IMR-90 (cell line): ENCODE data around the gene SCN4A. TPM values are rescaled to one million over a fixed set of nuclear protein-coding genes. Genes with fewer than 3 reads are reported as not detected.
A peak's percentile ranks its signal among the peaks of the same experiment; 100 is the strongest.

ENCODE experiments used
- ATAC-seq: fragments of 200-7000 bp; cut with Tn5 transposase; 2 replicates; pipeline ENCODE4 v1.9.1; 2020; ENCODE audit warnings: low read depth, mild to moderate bottlenecking, moderate library complexity
- BruUV-seq: library from RNA; stranded (reverse); fragments of 400-500 nt; replicated peaks from 2 replicates; lab custom pipeline; 2021; lab: Mats Ljungman, UMichigan
- CTCF ChIA-PET: fragments of 300-600 bp; formaldehyde crosslinking; extraction: SDS; loops from one replicate; lab custom pipeline; 2021; ENCODE audit warnings: antibody characterized with exemption; lab: Yijun Ruan, JAX
- POLR2A ChIA-PET: fragments of 300-600 bp; sonication (Branson Sonifier 250); formaldehyde crosslinking; loops from one replicate; lab custom pipeline; 2022; ENCODE audit warnings: antibody characterized with exemption; ENCODE audit not compliant: unreplicated experiment; lab: Charles Lee
- DNase-seq: peaks from one replicate; pipeline ENCODE4 v3.0.0; 2013
- H2AFZ ChIP-seq: replicated peaks from 2 replicates; pipeline ENCODE3; 2013; ENCODE audit warnings: low read length, mild to moderate bottlenecking; ENCODE audit not compliant: poor library complexity
- H2AK5ac ChIP-seq: 2 replicates; pipeline ENCODE4 v1.6.1; 2013; ENCODE audit warnings: low read depth, low read length, inconsistent platforms
- H2AK9ac ChIP-seq: replicated peaks from 2 replicates; pipeline ENCODE3; 2013; ENCODE audit warnings: mild to moderate bottlenecking, low read depth, low read length, moderate library complexity; ENCODE audit not compliant: poor library complexity
- H2BK120ac ChIP-seq: 2 replicates; pipeline ENCODE4 v1.6.1; 2013; ENCODE audit warnings: low read depth, low read length, inconsistent platforms
- H2BK15ac ChIP-seq: 3 replicates; pipeline ENCODE4 v1.6.1; 2013; ENCODE audit warnings: low read depth, low read length, inconsistent platforms
- H2BK20ac ChIP-seq: 2 replicates; pipeline ENCODE4 v1.6.1; 2013; ENCODE audit warnings: low read depth, mild to moderate bottlenecking, inconsistent platforms, low read length, moderate library complexity
- H2BK5ac ChIP-seq: 2 replicates; pipeline ENCODE4 v1.6.1; 2013; ENCODE audit warnings: mild to moderate bottlenecking, low read depth, low read length, inconsistent platforms; ENCODE audit not compliant: poor library complexity, severe bottlenecking
- H3K14ac ChIP-seq: replicated peaks from 2 replicates; pipeline ENCODE4 v1.6.1; 2013; ENCODE audit warnings: low read depth, low read length, inconsistent platforms
- H3K18ac ChIP-seq: 2 replicates; pipeline ENCODE4 v1.6.1; 2013; ENCODE audit warnings: low read depth, low read length, control low read depth
- H3K23ac ChIP-seq: 2 replicates; pipeline ENCODE4 v1.6.1; 2013; ENCODE audit warnings: low read depth, low read length, inconsistent platforms
- H3K27ac ChIP-seq: 2 replicates; pipeline ENCODE4 v1.5.1; 2013; ENCODE audit warnings: mild to moderate bottlenecking, control low read depth, low read length; ENCODE audit not compliant: insufficient read depth
- H3K27me3 ChIP-seq: 2 replicates; pipeline ENCODE4 v1.6.1; 2013; ENCODE audit warnings: low read length; ENCODE audit not compliant: control insufficient read depth, insufficient read depth
- H3K36me3 ChIP-seq: 2 replicates; pipeline ENCODE4 v1.6.1; 2013; ENCODE audit warnings: low read length, mixed read lengths; ENCODE audit not compliant: control insufficient read depth, insufficient read depth
- H3K4ac ChIP-seq: 2 replicates; pipeline ENCODE4 v1.6.1; 2013; ENCODE audit warnings: low read depth, low read length, inconsistent platforms
- H3K4me1 ChIP-seq: 2 replicates; pipeline ENCODE4 v1.6.1; 2013; ENCODE audit warnings: low read length, mixed read lengths; ENCODE audit not compliant: control insufficient read depth, insufficient read depth
- H3K4me2 ChIP-seq: 2 replicates; pipeline ENCODE4 v1.6.1; 2013; ENCODE audit warnings: low read depth, mild to moderate bottlenecking, control low read depth, low read length, moderate library complexity
- H3K4me3 ChIP-seq: 2 replicates; pipeline ENCODE4 v1.5.1; 2013; ENCODE audit warnings: low read depth, mild to moderate bottlenecking, control low read depth, low read length, moderate library complexity; ENCODE audit not compliant: insufficient read depth
- H3K56ac ChIP-seq: 2 replicates; pipeline ENCODE4 v1.6.1; 2013; ENCODE audit warnings: low read length, inconsistent platforms; ENCODE audit not compliant: insufficient read depth; ENCODE audit errors: extremely low read depth
- H3K79me1 ChIP-seq, 2 experiments: 2 replicates each; pipeline ENCODE4 v1.6.1; 2013; ENCODE audit warnings: low read length in 2 of 2, inconsistent platforms in 1 of 2, low read depth in 1 of 2
- H3K9ac ChIP-seq: 2 replicates; pipeline ENCODE4 v1.6.1; 2013; ENCODE audit warnings: low read depth, low read length, control low read depth
- H3K9me1 ChIP-seq: 2 replicates; pipeline ENCODE4 v1.6.1; 2013; ENCODE audit warnings: low read length, inconsistent platforms; ENCODE audit not compliant: insufficient read depth
- H3K9me3 ChIP-seq: 2 replicates; pipeline ENCODE4 v1.6.1; 2013; ENCODE audit warnings: low read length; ENCODE audit not compliant: control insufficient read depth, insufficient read depth
- H4K20me1 ChIP-seq: 2 replicates; pipeline ENCODE4 v1.6.1; 2013; ENCODE audit warnings: low read length, inconsistent platforms; ENCODE audit not compliant: insufficient read depth
- H4K5ac ChIP-seq: 2 replicates; pipeline ENCODE4 v1.6.1; 2013; ENCODE audit warnings: mild to moderate bottlenecking, low read depth, low read length, control low read depth
- H4K8ac ChIP-seq, 2 experiments: 2 replicates each; pipeline ENCODE4 v1.6.1; 2013; ENCODE audit warnings: low read depth in 2 of 2, low read length in 2 of 2, control low read depth in 1 of 2, inconsistent platforms in 1 of 2
- H4K91ac ChIP-seq: 2 replicates; pipeline ENCODE4 v1.6.1; 2013; ENCODE audit warnings: low read depth, low read length, inconsistent platforms; ENCODE audit not compliant: insufficient read depth
- CHD1 ChIP-seq: IDR thresholded peaks from 2 replicates; pipeline ENCODE4 v1.6.1; 2012; ENCODE audit warnings: low read depth, low read length, improper control_type of control experiment
- FOS ChIP-seq: fragments of 150-350 bp; IDR thresholded peaks from 2 replicates; pipeline ENCODE4 v1.6.1; 2016; ENCODE audit warnings: low read depth, low read length
- MAZ ChIP-seq: IDR thresholded peaks from 2 replicates; pipeline ENCODE4 v1.6.1; 2012; ENCODE audit warnings: low read depth, mild to moderate bottlenecking, low read length, improper control_type of control experiment, moderate library complexity, borderline replicate concordance
- NFE2L2 ChIP-seq: fragments of 150-350 bp; IDR thresholded peaks from 2 replicates; pipeline ENCODE4 v1.6.1; 2016; ENCODE audit warnings: low read depth, mild to moderate bottlenecking, low read length
- POLR2A ChIP-seq: IDR thresholded peaks from 2 replicates; pipeline ENCODE4 v1.6.1; 2012; ENCODE audit warnings: mild to moderate bottlenecking, low read depth, low read length
- RFX5 ChIP-seq: IDR thresholded peaks from 2 replicates; pipeline ENCODE4 v1.8.0; 2012; ENCODE audit warnings: low read depth, mild to moderate bottlenecking, low read length, moderate library complexity
- WGBS, 2 experiments: methylation state at CpG; one replicate each; pipeline versions ENCODE4 v1.1.5 to v1.1.7; 2013; ENCODE audit warnings: missing lambda C conversion rate in 2 of 2; ENCODE audit not compliant: insufficient read length in 1 of 2; ENCODE audit errors: extremely low coverage in 2 of 2; 5-methylcytosine and 5-hydroxymethylcytosine counted together
- dilution Hi-C: fragments of 300-500 bp; cut with HindIII; formaldehyde crosslinking; loops from one replicate; pipeline ENCODE4 v1.14.3; 2018; ENCODE audit warnings: low sequenced_read_pairs; ENCODE audit not compliant: unreplicated experiment
- in situ Hi-C: fragments of 300-500 bp; cut with MboI; formaldehyde crosslinking; loops from 3 replicates; pipeline ENCODE4 v1.14.3; 2019; ENCODE audit warnings: low sequenced_read_pairs, inconsistent platforms, mixed read lengths
- intact Hi-C: fragments of 100-400 bp; cut with micrococcal nuclease; formaldehyde crosslinking; loops from 2 replicates; pipeline ENCODE4 v1.10.0; 2022
- polyA plus RNA-seq, 3 experiments: library from polyadenylated mRNA; depleted of rRNA; stranded (reverse); fragments of >200 nt; gene quantifications; 2 replicates each; pipeline ENCODE4 v1.2.3, GENCODE V29; 2012; ENCODE audit warnings: low replicate concordance in 1 of 3
- total RNA-seq: library from RNA; depleted of rRNA; stranded (reverse); fragments of >200 nt; gene quantifications from 2 replicates; pipeline ENCODE4 v1.2.3, GENCODE V29; 2012

SCN4A gene
- total and polyA plus RNA-seq, 2 of the 4 experiments (the other 2 are of a cell fraction), result not detected

GRCh38 chr17:63987221-63988126, 14.8 kb upstream of the SCN4A start (continued):
- TF ChIP-seq FOS (no peak), POLR2A (no peak)

- H2BK15ac ChIP-seq, result 0 out of 3 replicates have a peak overlapping the region, but pooled peaks have one; percentile 20
- ChIA-PET POLR2A (no interaction called here), CTCF (no interaction called here)
- no peak overlapping the region for H3K27ac ChIP-seq
- H4K5ac ChIP-seq, result no peak overlapping the region
- H3K9me3 ChIP-seq, result peaks cover 4% of the 10 kb centered on the region
- no peak overlapping the region for H2BK20ac ChIP-seq
- no peak overlapping the region for H2BK120ac ChIP-seq
- no peak overlapping the region for H3K9ac ChIP-seq
- H3K9me1 ChIP-seq, result peaks cover 9% of the 10 kb centered on the region; the same call in 1 of the 2 replicates
- no peak for TF ChIP-seq MAZ
- no peak for TF ChIP-seq CHD1
- no peak for TF ChIP-seq NFE2L2
- no peak for TF ChIP-seq RFX5
- H2AK9ac ChIP-seq, result peak overlapping the region; percentile 31
- H4K20me1 ChIP-seq, result no peaks in the 10 kb centered on the region
- in situ Hi-C loops (no loop called here), intact Hi-C loops (no loop called here), dilution Hi-C loops (no loop called here)
- no peak overlapping the region for H3K4ac ChIP-seq
- H2BK5ac ChIP-seq, result no peak overlapping the region
- no peak overlapping the region for H3K18ac ChIP-seq
- WGBS, 2 experiments, result no CpG with 5 or more reads among the region's 3 CpGs
- H2AK5ac ChIP-seq, result no peak overlapping the region
- H3K4me1 ChIP-seq, result peaks cover 8% of the 10 kb centered on the region; the same call in 1 of the 2 replicates
- H4K91ac ChIP-seq, result no peak overlapping the region
- DNase-seq, result no peak
- H3K79me1 ChIP-seq, result no peaks in the 10 kb centered on the region
- no peak overlapping the region; the same call in 1 of the 2 replicates for H3K14ac ChIP-seq
- H3K4me3 ChIP-seq, result no peak overlapping the region
- H3K27me3 ChIP-seq, result peaks cover 20% of the 10 kb centered on the region
- H3K23ac ChIP-seq, result no peak overlapping the region
- no peaks in the 10 kb centered on the region for H3K36me3 ChIP-seq
- BruUV-seq, result no TSS peak
- no peak overlapping the region for H2AFZ ChIP-seq
- no peak overlapping the region for H4K8ac ChIP-seq
- no peak overlapping the region for H3K4me2 ChIP-seq
- ATAC-seq, result no peak
- H3K56ac ChIP-seq, result no peak overlapping the region
Observed at GRCh38 chr17:63986821-63987220, 14.1 kb upstream of the SCN4A start.
